GM13976 (cell line): ENCODE results near the gene TSC22D4.

Source experiments
- DNase-seq: peaks from one replicate; pipeline ENCODE4 v3.0.0; 2012; ENCODE audit warnings: low spot score
- CTCF ChIP-seq: IDR thresholded peaks from 2 replicates; pipeline ENCODE4 v1.5.1; 2012; ENCODE audit warnings: borderline replicate concordance, mild to moderate bottlenecking; ENCODE audit not compliant: insufficient read depth; ENCODE audit errors: extremely low read depth, missing control alignments, control extremely low read depth
- in situ Hi-C: fragments of 300-500 bp; cut with MboI; formaldehyde crosslinking; loops from one replicate; pipeline ENCODE4 v1.12.0; 2022; ENCODE audit warnings: low sequenced_read_pairs, mixed read lengths, inconsistent platforms; ENCODE audit not compliant: unreplicated experiment

TSC22D4 gene

GRCh38 chr7:100477871-100478267 lies 1.1 kb downstream of the TSC22D4 start:
- DNase-seq, result no peak
- no peak for TF ChIP-seq CTCF
- in situ Hi-C loops, result no loop called here

- peak; percentile 70 for DNase-seq
- peak; percentile 60 for TF ChIP-seq CTCF
- in situ Hi-C loops, result no loop called here
These were observed 1.8 kb downstream of the TSC22D4 start for GRCh38 chr7:100476903-100477870.

GRCh38 chr7:100476101-100476780 lies 2.8 kb downstream of the TSC22D4 start:
- in situ Hi-C loops, result no loop called here
- TF ChIP-seq CTCF, result no peak
- DNase-seq, result no peak

- DNase-seq, result no peak
- TF ChIP-seq CTCF, result no peak
- in situ Hi-C loops, result no loop called here
These were observed 3.5 kb downstream of the TSC22D4 start for GRCh38 chr7:100475549-100475948.

- DNase-seq, result peak; percentile 68
- TF ChIP-seq CTCF, result no peak
- in situ Hi-C loops, result loop anchor here (25.0 kb wide), 2 partner anchors 89 to 389 kb away; partner anchors contain the start of genes SAP25, SLC12A9 and TRIP6
These were observed 6.0 kb downstream of the TSC22D4 start for GRCh38 chr7:100472854-100473499.

- no peak for DNase-seq
These were observed 6.7 kb downstream of the TSC22D4 start for GRCh38 chr7:100472121-100472851.

More at GRCh38 chr7:100472121-100472851, 6.7 kb downstream of the TSC22D4 start:
- no peak for TF ChIP-seq CTCF
- in situ Hi-C loops, result loop anchor here (25.0 kb wide), 2 partner anchors 90 to 390 kb away; partner anchors contain the start of genes SAP25, SLC12A9 and TRIP6
